K562 (cell line): ENCODE data around the gene DLGAP5. TPM values are rescaled to one million over a fixed set of nuclear protein-coding genes. Genes with fewer than 3 reads are reported as not detected.
A peak's percentile ranks its signal among the peaks of the same experiment; 100 is the strongest.

ENCODE experiments used
- ATAC-seq: fragments of 200-7000 bp; cut with Tn5 transposase; 3 replicates; pipeline ENCODE4 v1.9.1; 2020; ENCODE audit warnings: moderate library complexity
- BruUV-seq: library from RNA; stranded (reverse); fragments of 400-500 nt; replicated peaks from 2 replicates; lab custom pipeline; 2021; lab: Mats Ljungman, UMichigan
- CTCF ChIA-PET: fragments of 300-600 bp; formaldehyde crosslinking; extraction: SDS; loops from one replicate; lab custom pipeline; 2021; ENCODE audit warnings: low intra/inter-chr PET ratio; lab: Yijun Ruan, JAX
- POLR2A ChIA-PET: fragments of 300-600, 350-650 bp; sonication (Branson Sonifier 250); formaldehyde crosslinking; extraction: SDS; loops from one replicate; lab custom pipeline; 2021; ENCODE audit warnings: antibody characterized with exemption, inconsistent platforms; lab: Yijun Ruan, JAX
- DNase-seq, 4 experiments: peaks; one replicate each; pipeline versions ENCODE4 v3.0.0 to v3.0.0-alpha.2; 2011 to 2018; ENCODE audit warnings: low spot score in 3 of 4, mixed read lengths in 3 of 4; ENCODE audit errors: extremely low read depth in 1 of 4
- FAIRE-seq: peaks from 2 replicates; lab custom pipeline; 2011; peaks lifted over from hg19 to GRCh38; lab: Jason Lieb, UNC
- H2AFZ ChIP-seq: 2 replicates; pipeline ENCODE4 v1.6.0; 2011; ENCODE audit warnings: low read depth, low read length, control low read depth, inconsistent platforms
- H3K27ac ChIP-seq: fragments of 200-600 bp; 3 replicates; pipeline ENCODE4 v1.8.0; 2011; ENCODE audit warnings: low read depth, mild to moderate bottlenecking, control low read depth, inconsistent platforms, low read length, moderate library complexity, mixed read lengths; ENCODE audit errors: extremely low read depth
- H3K27me3 ChIP-seq, 2 experiments: fragments of 300-600 bp in 1 of 2; 2 replicates in 1 of 2; 3 replicates in 1 of 2; pipeline versions ENCODE4 v1.6.0 to v1.8.0; 2011; ENCODE audit warnings: inconsistent platforms in 2 of 2, low read length in 2 of 2, mild to moderate bottlenecking in 1 of 2, mixed read lengths in 1 of 2, moderate library complexity in 1 of 2; ENCODE audit not compliant: control insufficient read depth in 2 of 2, insufficient read depth in 2 of 2
- H3K36me3 ChIP-seq: fragments of 300-600 bp; 3 replicates; pipeline ENCODE4 v1.8.0; 2011; ENCODE audit warnings: mild to moderate bottlenecking, low read length, inconsistent platforms; ENCODE audit not compliant: control insufficient read depth, insufficient read depth
- H3K4me1 ChIP-seq, 2 experiments: fragments of 200-600 bp in 1 of 2; replicated peaks in 1 of 2; 2 replicates in 1 of 2; 3 replicates in 1 of 2; pipeline versions ENCODE4 v1.5.1 to v1.8.0; 2011; ENCODE audit warnings: inconsistent platforms in 2 of 2, low read length in 2 of 2, mild to moderate bottlenecking in 1 of 2, mixed read lengths in 1 of 2, moderate library complexity in 1 of 2; ENCODE audit not compliant: control insufficient read depth in 2 of 2, insufficient read depth in 2 of 2
- H3K4me2 ChIP-seq: 2 replicates; pipeline ENCODE4 v1.6.1; 2011; ENCODE audit warnings: low read length, control low read depth, inconsistent platforms, mixed read lengths; ENCODE audit not compliant: insufficient read depth
- H3K4me3 ChIP-seq: fragments of 200-600 bp; sonication (generic), shearing (Covaris generic); 2 replicates; pipeline ENCODE4 v1.5.1; 2016; ENCODE audit warnings: control low read depth, inconsistent platforms
- H3K79me2 ChIP-seq: fragments of 200-600 bp; 3 replicates; pipeline ENCODE4 v1.8.0; 2011; ENCODE audit warnings: low read length, inconsistent platforms; ENCODE audit not compliant: control insufficient read depth, insufficient read depth
- H3K9ac ChIP-seq, 2 experiments: 2 replicates each; pipeline versions ENCODE4 v1.6.0 to v1.6.1; 2011; ENCODE audit warnings: low read depth in 2 of 2, low read length in 2 of 2, control low read depth in 1 of 2, inconsistent platforms in 1 of 2, mild to moderate bottlenecking in 1 of 2, mixed read lengths in 1 of 2; ENCODE audit not compliant: insufficient read depth in 1 of 2
- H3K9me1 ChIP-seq: one replicate; pipeline ENCODE4 v1.6.0; 2011; ENCODE audit warnings: inconsistent platforms, mild to moderate bottlenecking, low read length, moderate library complexity; ENCODE audit not compliant: control insufficient read depth, insufficient read depth
- H3K9me3 ChIP-seq: replicated peaks from 2 replicates; pipeline ENCODE4 v1.5.1; 2011; ENCODE audit warnings: low read depth, low read length, inconsistent platforms; ENCODE audit not compliant: control insufficient read depth, insufficient read depth
- H4K20me1 ChIP-seq: replicated peaks from 2 replicates; pipeline ENCODE4 v1.6.1; 2011; ENCODE audit warnings: low read length, inconsistent platforms, mixed read lengths; ENCODE audit not compliant: control insufficient read depth, insufficient read depth
- ATF3 ChIP-seq, 2 experiments: fragments of 450-650 bp in 1 of 2; sonication (generic) in 1 of 2; formaldehyde crosslinking in 1 of 2; IDR thresholded peaks in 1 of 2; conservative IDR thresholded peaks in 1 of 2; 2 replicates each; pipeline versions ENCODE4 v1.6.1 to v1.8.1; 2016 to 2023; ENCODE audit warnings: mild to moderate bottlenecking in 2 of 2, moderate library complexity in 2 of 2, inconsistent platforms in 1 of 2, missing genetic modification reagents in 1 of 2
- ELF4 ChIP-seq: fragments of 450-650 bp; formaldehyde crosslinking; IDR thresholded peaks from 2 replicates; pipeline ENCODE4 v1.4.0; 2022; ENCODE audit warnings: missing genetic modification characterization
- FOXJ2 ChIP-seq: fragments of 200-800 bp; sonication (Bioruptor generic); IDR thresholded peaks from 2 replicates; pipeline ENCODE4 v1.6.1; 2016; ENCODE audit warnings: missing genetic modification characterization, missing compliant biosample characterization
- MTA3 ChIP-seq: fragments of 450-650 bp; formaldehyde crosslinking; IDR thresholded peaks from 2 replicates; pipeline ENCODE4 v1.6.1; 2017; ENCODE audit warnings: mild to moderate bottlenecking, borderline replicate concordance
- NFRKB ChIP-seq: fragments of 450-650 bp; IDR thresholded peaks from 2 replicates; pipeline ENCODE4 v1.6.1; 2016; ENCODE audit warnings: low read depth
- SAFB ChIP-seq: fragments of 200-400 bp; formaldehyde crosslinking; IDR thresholded peaks from 2 replicates; pipeline ENCODE4 v1.6.1; 2017; ENCODE audit warnings: low read depth, low read length, borderline replicate concordance
- STAT6 ChIP-seq: sonication (generic); formaldehyde crosslinking; IDR thresholded peaks from 2 replicates; pipeline ENCODE4 v1.8.1; 2023; ENCODE audit warnings: mild to moderate bottlenecking, missing genetic modification reagents
- ZBTB43 ChIP-seq: sonication (generic); formaldehyde crosslinking; IDR thresholded peaks from 2 replicates; pipeline ENCODE4 v1.8.0; 2023; ENCODE audit warnings: mild to moderate bottlenecking, missing genetic modification reagents
- ZNF23 ChIP-seq: fragments of 250-450 bp; sonication (Bioruptor Pico); IDR thresholded peaks from 2 replicates; pipeline ENCODE4 v1.4.0; 2020; ENCODE audit warnings: mild to moderate bottlenecking
- WGBS: fragments of 100-300 bp; shearing (Covaris generic); methylation state at CpG from one replicate; pipeline ENCODE4 v1.1.6; 2016; ENCODE audit warnings: low coverage, mixed read lengths; ENCODE audit not compliant: insufficient coverage; ENCODE audit errors: missing lambda C conversion rate; 5-methylcytosine and 5-hydroxymethylcytosine counted together
- in situ Hi-C: fragments of 300-500 bp; cut with MboI; formaldehyde crosslinking; loops from 4 replicates; pipeline ENCODE4 v1.15.0; 2018; ENCODE audit warnings: inconsistent platforms, mixed read lengths
- intact Hi-C: fragments of 100-400 bp; cut with micrococcal nuclease; formaldehyde crosslinking; loops from 2 replicates; pipeline ENCODE4 v1.14.2; 2022
- polyA plus RNA-seq, 8 experiments: library from polyadenylated mRNA; depleted of rRNA in 4 of 8; stranded (reverse) in 5 of 8; unstranded in 3 of 8; fragments of >200 nt; fragmentation: Nextera tagmentation in 2 of 8; fragmentation: Illumina TruSeq in 1 of 8; extraction: Ambion mirVana in 2 of 8; extraction: Trizol in 1 of 8; gene quantifications; 2 replicates each; pipeline versions ENCODE4 v1.2.1 to v1.2.3, GENCODE V29; 2011 to 2014; ENCODE audit warnings: inconsistent platforms in 1 of 8, missing spikeins in 1 of 8
- total RNA-seq, 7 experiments: library from RNA; depleted of rRNA in 6 of 7; stranded (reverse); fragments of >200 nt in 6 of 7; fragmentation: Illumina TruSeq in 2 of 7; extraction: Trizol in 2 of 7; gene quantifications; 2 replicates each; pipeline versions ENCODE4 v1.2.1 to v1.2.3, GENCODE V29; 2011 to 2021; ENCODE audit warnings: low replicate concordance in 1 of 7
- TF ChIP-seq, protein P1 (sequence below): fragments of 250-450 bp; sonication (Bioruptor Pico); IDR thresholded peaks from 2 replicates; pipeline ENCODE4 v1.5.0; 2021; ENCODE audit warnings: mild to moderate bottlenecking, borderline replicate concordance

Gene DLGAP5
- total and polyA plus RNA-seq, 9 of the 15 experiments (the other 6 are each of a cell fraction or from before 2014, with no cell fraction given), result 39.1 to 80.0 (median 59.9) TPM

- no peak for TF ChIP-seq STAT6
- TF ChIP-seq MTA3, result no peak
Measured at GRCh38 chr14:55221186-55221585, 29.8 kb upstream of the DLGAP5 start (continued).

GRCh38 chr14:55220230-55220629 is 28.8 kb upstream of the DLGAP5 start:
- ChIA-PET POLR2A (no interaction called here), CTCF (no interaction called here)
- intact Hi-C loops, result no loop called here
- BruUV-seq, result no TSS peak
- H3K9me1 ChIP-seq, result no peaks in the 10 kb centered on the region
- H3K9me3 ChIP-seq, result no peaks in the 10 kb centered on the region
- H3K36me3 ChIP-seq, result no peaks in the 10 kb centered on the region
- H3K4me3 ChIP-seq, result no peak overlapping the region
- FAIRE-seq (no peak), ATAC-seq (no peak), DNase-seq (no peak)
- no peaks in the 10 kb centered on the region for H4K20me1 ChIP-seq
- TF ChIP-seq ELF4 (CRISPR knock-in tag) (no peak), FOXJ2 (tag) (no peak), SAFB (no peak), ATF3 (IDR thresholded peaks at IDR 0.05) (peak; percentile 58), ATF3 (CRISPR knock-in tag; conservative IDR thresholded peaks at IDR 0.05) (no peak), NFRKB (no peak), ZBTB43 (CRISPR knock-in tag) (no peak), ZNF23 (CRISPR knock-in tag) (no peak)
- TF ChIP-seq, protein P1, sequence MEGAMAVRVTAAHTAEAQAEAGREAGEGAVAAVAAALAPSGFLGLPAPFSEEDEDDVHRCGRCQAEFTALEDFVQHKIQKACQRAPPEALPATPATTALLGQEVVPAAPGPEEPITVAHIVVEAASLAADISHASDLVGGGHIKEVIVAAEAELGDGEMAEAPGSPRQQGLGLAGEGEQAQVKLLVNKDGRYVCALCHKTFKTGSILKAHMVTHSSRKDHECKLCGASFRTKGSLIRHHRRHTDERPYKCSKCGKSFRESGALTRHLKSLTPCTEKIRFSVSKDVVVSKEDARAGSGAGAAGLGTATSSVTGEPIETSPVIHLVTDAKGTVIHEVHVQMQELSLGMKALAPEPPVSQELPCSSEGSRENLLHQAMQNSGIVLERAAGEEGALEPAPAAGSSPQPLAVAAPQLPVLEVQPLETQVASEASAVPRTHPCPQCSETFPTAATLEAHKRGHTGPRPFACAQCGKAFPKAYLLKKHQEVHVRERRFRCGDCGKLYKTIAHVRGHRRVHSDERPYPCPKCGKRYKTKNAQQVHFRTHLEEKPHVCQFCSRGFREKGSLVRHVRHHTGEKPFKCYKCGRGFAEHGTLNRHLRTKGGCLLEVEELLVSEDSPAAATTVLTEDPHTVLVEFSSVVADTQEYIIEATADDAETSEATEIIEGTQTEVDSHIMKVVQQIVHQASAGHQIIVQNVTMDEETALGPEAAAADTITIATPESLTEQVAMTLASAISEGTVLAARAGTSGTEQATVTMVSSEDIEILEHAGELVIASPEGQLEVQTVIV (CRISPR knock-in tag), result no peak
- H3K79me2 ChIP-seq, result no peaks in the 10 kb centered on the region
- H2AFZ ChIP-seq, result no peak overlapping the region
- no peak overlapping the region for H3K4me2 ChIP-seq
- no peaks in the 10 kb centered on the region; a peak in 1 of 5 replicates for H3K4me1 ChIP-seq
- no peak overlapping the region for H3K9ac ChIP-seq
- no peaks in the 10 kb centered on the region for H3K27me3 ChIP-seq
- in situ Hi-C loops, result loop anchor here (25.0 kb wide), 1 partner anchor 1267 kb away; no protein-coding TSS in a partner anchor
- 40% methylated on average over 1 of the region's 1 CpG for WGBS
- H3K27ac ChIP-seq, result no peak overlapping the region
